Endometrium (tissue), 2 donors: ENCODE measurements around the gene PRDX2.
"Not testable (repeated sequence)": the region's sequence is repeated elsewhere in the genome, so short reads cannot be mapped to it uniquely, and the experiment has no call there.

Source experiments
- FAIRE-seq: peaks from 2 replicates; lab custom pipeline; 2012; peaks lifted over from hg19 to GRCh38; lab: Jason Lieb, UNC
- donor health status: control.
- donor health status: control.

PRDX2 gene

GRCh38 chr19:12825254-12826131 is 23.9 kb upstream of the PRDX2 start:
- FAIRE-seq = no peak

GRCh38 chr19:12821761-12822160 is 20.2 kb upstream of the PRDX2 start:
- no peak for FAIRE-seq

- not testable (repeated sequence) for FAIRE-seq
Observed at GRCh38 chr19:12817810-12818209, 16.2 kb upstream of the PRDX2 start.

- not testable (repeated sequence) for FAIRE-seq
Observed at GRCh38 chr19:12817188-12817587, 15.6 kb upstream of the PRDX2 start.

GRCh38 chr19:12815088-12815487 is 13.5 kb upstream of the PRDX2 start:
- FAIRE-seq = no peak

GRCh38 chr19:12806242-12807081 is 4.9 kb upstream of the PRDX2 start, which contains the start of gene RNASEH2A:
Gene RNASEH2A, plus strand, starts transcription at chr19:12806584. Its CDS starts 90 bp downstream, at chr19:12806674.
- FAIRE-seq = no peak

- no peak for FAIRE-seq
Observed at GRCh38 chr19:12804051-12804450, 2.5 kb upstream of the PRDX2 start.

GRCh38 chr19:12802267-12803106 is 887 bp upstream of the PRDX2 start:
- no peak for FAIRE-seq

- FAIRE-seq = no peak
Observed at GRCh38 chr19:12800923-12801465, 606 bp downstream of the PRDX2 start.

- FAIRE-seq = no peak
Observed at GRCh38 chr19:12800466-12800770, 1.2 kb downstream of the PRDX2 start.

- FAIRE-seq = no peak
Observed at GRCh38 chr19:12799742-12800465, 1.7 kb downstream of the PRDX2 start.

GRCh38 chr19:12797607-12798006 is 4.0 kb downstream of the PRDX2 start:
- FAIRE-seq = not testable (repeated sequence)

GRCh38 chr19:12797141-12797587 is 4.4 kb downstream of the PRDX2 start:
- FAIRE-seq = no peak

- FAIRE-seq = no peak
Observed at GRCh38 chr19:12796146-12797071, 5.2 kb downstream of the PRDX2 start.

- no peak for FAIRE-seq
Observed at GRCh38 chr19:12794971-12795381, 6.6 kb downstream of the PRDX2 start.

GRCh38 chr19:12794196-12794941 is 7.2 kb downstream of the PRDX2 start:
- FAIRE-seq = no peak

GRCh38 chr19:12793290-12794195 is 8.1 kb downstream of the PRDX2 start:
- FAIRE-seq = no peak

GRCh38 chr19:12792853-12793289 is 8.7 kb downstream of the PRDX2 start:
- no peak for FAIRE-seq
